MCF 10A (cell line): ENCODE measurements around the gene SIAE. TPM values are rescaled to one million over a fixed set of nuclear protein-coding genes. Genes with fewer than 3 reads are reported as not detected.
A peak's percentile ranks its signal among the peaks of the same experiment; 100 is the strongest.

Experiments
- BruUV-seq: library from RNA; stranded (reverse); fragments of 400-500 nt; replicated peaks from 2 replicates; lab custom pipeline; 2021; lab: Mats Ljungman, UMichigan
- CTCF ChIA-PET: fragments of 300-600 bp; sonication (Branson Sonifier 250); formaldehyde crosslinking; extraction: SDS; loops from one replicate; lab custom pipeline; 2021; ENCODE audit warnings: antibody characterized with exemption, inconsistent platforms; lab: Yijun Ruan, JAX
- POLR2A ChIA-PET: fragments of 300-600, 350-650 bp; sonication (Branson Sonifier 250); formaldehyde crosslinking; extraction: SDS; loops from one replicate; lab custom pipeline; 2020; ENCODE audit warnings: antibody characterized with exemption, inconsistent platforms; lab: Yijun Ruan, JAX
- DNase-seq: peaks from one replicate; pipeline ENCODE4 v3.0.0-alpha.2; 2018; ENCODE audit not compliant: unreplicated experiment
- H3K27ac Mint-ChIP-seq: one replicate; pipeline ENCODE4 v1.8.0; 2022; ENCODE audit warnings: mild to moderate bottlenecking, low read depth, mixed read lengths; ENCODE audit not compliant: unreplicated experiment
- H3K27me3 Mint-ChIP-seq: one replicate; pipeline ENCODE4 v1.8.0; 2022; ENCODE audit warnings: mixed read lengths; ENCODE audit not compliant: insufficient read depth, unreplicated experiment
- H3K36me3 Mint-ChIP-seq: one replicate; pipeline ENCODE4 v1.8.0; 2022; ENCODE audit warnings: mild to moderate bottlenecking, moderate library complexity, mixed read lengths; ENCODE audit not compliant: insufficient read depth, unreplicated experiment
- H3K4me1 Mint-ChIP-seq: one replicate; pipeline ENCODE4 v1.8.0; 2022; ENCODE audit warnings: mixed read lengths; ENCODE audit not compliant: insufficient read depth, unreplicated experiment
- H3K4me3 Mint-ChIP-seq: one replicate; pipeline ENCODE4 v1.8.0; 2022; ENCODE audit warnings: mild to moderate bottlenecking, moderate library complexity, mixed read lengths; ENCODE audit not compliant: unreplicated experiment
- H3K9me3 Mint-ChIP-seq: one replicate; pipeline ENCODE4 v1.8.0; 2022; ENCODE audit warnings: mixed read lengths; ENCODE audit not compliant: unreplicated experiment
- CTCF ChIP-seq: fragments of 200-600 bp; IDR thresholded peaks from one replicate; pipeline ENCODE4 v1.8.0; 2022; ENCODE audit warnings: antibody characterized with exemption, mild to moderate bottlenecking; ENCODE audit not compliant: unreplicated experiment
- intact Hi-C: fragments of 100-400 bp; cut with micrococcal nuclease; formaldehyde crosslinking; loops from 2 replicates; pipeline ENCODE4 v1.14.1; 2022
- total RNA-seq: library from RNA; stranded (reverse); gene quantifications from 2 replicates; pipeline ENCODE4 v1.2.3, GENCODE V29; 2022

SIAE gene
- total RNA-seq, 1 experiment from 2014 or later = 21.7 TPM

GRCh38 chr11:124718801-124719200 is 45.3 kb upstream of the SIAE start:
- no TSS peak for BruUV-seq
- ChIA-PET POLR2A (interaction anchor here (1.5 kb wide), 1 partner anchor 48 kb away, joined by 4 read pairs; no protein-coding TSS in a partner anchor), CTCF (interaction anchor here (0.7 to 1.2 kb wide), 3 partner anchors 21 to 42 kb away, joined by 3 to 4 read pairs (median 3); no protein-coding TSS in a partner anchor)
- H3K9me3 Mint-ChIP-seq = no peaks in the 10 kb centered on the region
- intact Hi-C loops = no loop called here
- no peak overlapping the region for H3K27ac Mint-ChIP-seq
- peak overlapping the region; percentile 72 for H3K4me3 Mint-ChIP-seq
- DNase-seq = no peak
- TF ChIP-seq CTCF = no peak
- H3K27me3 Mint-ChIP-seq = peaks cover 31% of the 10 kb centered on the region
- peaks cover 8% of the 10 kb centered on the region for H3K4me1 Mint-ChIP-seq
- H3K36me3 Mint-ChIP-seq = no peaks in the 10 kb centered on the region

DNA sequence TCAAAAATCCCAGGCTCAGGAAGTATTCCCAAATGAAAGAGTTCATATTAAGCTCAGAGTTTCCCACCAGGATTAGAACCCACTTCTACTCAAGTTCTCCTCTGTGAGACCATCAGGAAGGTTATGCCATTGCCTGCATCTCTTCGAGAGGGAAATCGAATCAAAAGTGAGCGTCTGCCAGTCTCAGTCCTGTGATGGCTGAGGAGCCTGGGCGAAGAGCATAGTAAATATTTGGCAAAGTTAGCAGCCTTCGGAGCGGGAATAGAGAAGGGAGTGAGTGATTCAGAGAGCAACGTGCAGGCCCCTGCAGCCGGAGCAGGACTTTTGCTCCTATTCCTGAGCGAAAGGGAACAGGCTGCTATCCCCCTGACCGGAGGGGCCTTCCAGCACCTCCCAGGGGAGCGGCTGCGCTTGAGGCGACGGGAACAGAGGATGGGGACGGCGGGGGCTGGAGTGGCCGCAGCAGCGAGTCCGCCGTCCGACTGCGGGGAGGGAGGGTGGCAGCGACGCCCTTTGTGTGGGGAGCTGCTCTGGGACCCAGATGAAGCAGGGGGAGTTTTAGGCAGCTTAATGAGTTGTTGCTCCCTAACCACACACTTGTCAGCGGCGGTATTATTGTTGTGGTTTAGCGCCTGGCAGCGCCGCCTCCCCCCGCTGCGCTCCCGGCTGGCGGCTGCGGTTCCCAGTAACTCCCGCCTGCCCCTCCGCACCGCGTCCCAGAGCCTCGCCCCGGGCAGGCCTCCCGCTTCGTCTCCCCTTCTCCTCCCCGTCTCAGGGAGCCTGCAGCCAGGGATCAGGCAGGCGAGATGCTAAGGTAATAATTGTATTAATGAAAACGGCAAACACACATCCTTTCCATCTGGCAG is 44.5 kb upstream of the SIAE start:
- peak overlapping the region; percentile 72 for H3K4me3 Mint-ChIP-seq
- ChIA-PET CTCF (interaction anchor here (0.9 to 1.5 kb wide), 4 partner anchors 24 to 47 kb away, joined by 3 to 5 read pairs (median 4); no protein-coding TSS in a partner anchor), POLR2A (interaction anchor here (0.9 to 1.6 kb wide), 4 partner anchors 13 to 47 kb away, joined by 4 to 7 read pairs (median 4); partner anchors contain the start of genes SIAE and SPA17)
- no peaks in the 10 kb centered on the region for H3K36me3 Mint-ChIP-seq
- H3K27me3 Mint-ChIP-seq = peaks cover 23% of the 10 kb centered on the region
- DNase-seq = peak; percentile 46
- peaks cover 8% of the 10 kb centered on the region for H3K4me1 Mint-ChIP-seq
- BruUV-seq = no TSS peak
- H3K27ac Mint-ChIP-seq = no peak overlapping the region
- no peak for TF ChIP-seq CTCF
- intact Hi-C loops = no loop called here
- H3K9me3 Mint-ChIP-seq = no peaks in the 10 kb centered on the region

GRCh38 chr11:124717421-124717785 is 43.9 kb upstream of the SIAE start:
- no peak overlapping the region for H3K27ac Mint-ChIP-seq
- peaks cover 17% of the 10 kb centered on the region for H3K27me3 Mint-ChIP-seq
- no peaks in the 10 kb centered on the region for H3K9me3 Mint-ChIP-seq
- H3K4me3 Mint-ChIP-seq = peak overlapping the region; percentile 72
- ChIA-PET POLR2A (interaction anchor here (0.9 to 1.6 kb wide), 4 partner anchors 12 to 47 kb away, joined by 4 to 7 read pairs (median 4); partner anchors contain the start of genes SIAE and SPA17), CTCF (interaction anchor here (0.9 to 1.5 kb wide), 4 partner anchors 24 to 47 kb away, joined by 3 to 5 read pairs (median 4); no protein-coding TSS in a partner anchor)
- no TSS peak for BruUV-seq
- TF ChIP-seq CTCF = no peak
- DNase-seq = peak; percentile 57
- intact Hi-C loops = no loop called here
- H3K4me1 Mint-ChIP-seq = peaks cover 8% of the 10 kb centered on the region
- no peaks in the 10 kb centered on the region for H3K36me3 Mint-ChIP-seq

DNA sequence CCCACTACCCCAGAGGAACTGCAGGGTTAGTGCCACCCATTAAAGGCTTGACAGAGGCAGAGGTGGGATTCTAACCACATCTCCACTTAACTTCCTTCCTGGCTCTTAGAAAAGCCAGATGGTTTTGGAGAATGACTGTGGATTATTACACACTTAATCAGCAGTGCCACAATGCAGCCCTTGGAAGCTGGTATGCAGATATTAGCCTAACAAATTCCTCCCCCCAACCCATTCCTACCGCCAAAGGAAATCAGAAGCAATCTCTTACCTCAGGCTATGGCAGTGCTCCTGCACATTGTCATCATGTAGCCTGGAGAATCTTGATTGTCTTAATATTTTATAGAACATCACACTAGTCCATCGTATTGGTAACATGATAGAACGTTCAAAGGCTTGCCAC is 43.1 kb upstream of the SIAE start:
- DNase-seq = no peak
- no peaks in the 10 kb centered on the region for H3K36me3 Mint-ChIP-seq
- H3K9me3 Mint-ChIP-seq = no peaks in the 10 kb centered on the region
- no TSS peak for BruUV-seq
- no peak for TF ChIP-seq CTCF
- intact Hi-C loops = no loop called here
- peaks cover 9% of the 10 kb centered on the region for H3K27me3 Mint-ChIP-seq
- POLR2A ChIA-PET = interaction anchor here (0.9 to 1.6 kb wide), 3 partner anchors 22 to 43 kb away, joined by 3 to 7 read pairs (median 5); partner anchors contain the start of genes SIAE and SPA17
- CTCF ChIA-PET = interaction anchor here (1.1 to 1.5 kb wide), 2 partner anchors 23 to 48 kb away, joined by 4 to 5 read pairs; no protein-coding TSS in a partner anchor
- H3K4me1 Mint-ChIP-seq = peaks cover 8% of the 10 kb centered on the region
- no peak overlapping the region for H3K4me3 Mint-ChIP-seq
- H3K27ac Mint-ChIP-seq = no peak overlapping the region
